CD4-positive, alpha-beta T cell treated with Interleukin-21 for 1 hour (primary cell): ENCODE data around the gene RC3H2.

Source experiments
- DNase-seq: peaks from one replicate; pipeline ENCODE4 v3.0.0-alpha.2; 2020

The RC3H2 gene

GRCh38 chr9:122800066-122801060 is 104.8 kb downstream of the RC3H2 start, which contains the start of gene OR1K1:
OR1K1 (plus strand) TSS chr9:122800123; CDS start chr9:122800123, 0 bp downstream.
- no peak for DNase-seq

GRCh38 chr9:122797316-122798063 is 107.7 kb downstream of the RC3H2 start:
- DNase-seq = no peak
